Fibroblast of peridontal ligament (primary cell): Measurements from ENCODE around the gene DMRTC1.
"Not testable (repeated sequence)": the region's sequence is repeated elsewhere in the genome, so short reads cannot be mapped to it uniquely, and the experiment has no call there.

ENCODE experiments used
- DNase-seq: peaks from one replicate; pipeline ENCODE4 v3.0.0-alpha.2; 2010; ENCODE audit errors: extremely low read depth

Gene DMRTC1

GRCh38 chrX:72943819-72944169 is at the start of gene DMRTC1:
DMRTC1 (minus strand) TSS chrX:72943837; CDS start chrX:72875694, 68,143 bp downstream.
- not testable (repeated sequence) for DNase-seq

- not testable (repeated sequence) for DNase-seq
Measured at GRCh38 chrX:72980894-72981469, 37.3 kb upstream of the DMRTC1 start.

DNA sequence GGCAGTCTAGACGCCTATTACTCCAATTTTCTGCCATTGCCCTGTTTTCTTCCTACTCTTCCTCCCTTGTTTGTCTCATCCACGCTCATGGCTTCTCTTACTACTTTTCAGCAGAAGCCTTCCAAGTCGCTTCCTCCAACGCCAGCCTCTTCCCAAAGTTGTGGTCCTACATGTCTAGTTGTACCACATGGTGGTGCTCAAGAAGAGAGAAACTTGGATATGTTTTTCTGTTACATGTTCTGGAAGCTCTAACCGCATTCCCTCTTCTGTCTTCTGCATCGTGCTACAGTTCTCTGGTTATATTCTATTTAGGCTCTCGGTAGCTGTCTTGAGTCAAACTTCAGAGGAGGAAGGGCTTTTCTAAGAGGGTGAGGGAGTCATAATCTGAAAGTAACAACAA is 31.2 kb upstream of the DMRTC1 start:
- DNase-seq: not testable (repeated sequence)

DNA sequence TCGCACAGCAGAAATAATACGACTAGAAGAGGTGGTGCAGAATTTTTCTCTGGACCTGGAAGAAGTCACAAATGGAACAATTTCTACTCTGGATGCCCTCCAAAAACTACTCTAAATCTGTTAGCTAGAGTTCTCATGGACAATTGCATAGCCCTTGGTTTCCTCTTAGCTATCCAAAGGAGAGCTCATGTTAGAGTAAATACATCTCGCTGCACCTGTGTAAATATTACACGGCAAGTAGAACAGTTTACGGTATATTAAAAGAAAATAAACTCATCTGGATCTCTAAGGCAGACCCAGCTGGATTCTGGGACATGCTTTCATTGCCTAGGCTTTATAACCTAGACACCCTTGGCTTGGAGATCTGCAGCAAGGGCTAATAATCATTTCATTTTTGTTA is 28.2 kb upstream of the DMRTC1 start:
- not testable (repeated sequence) for DNase-seq

DNA sequence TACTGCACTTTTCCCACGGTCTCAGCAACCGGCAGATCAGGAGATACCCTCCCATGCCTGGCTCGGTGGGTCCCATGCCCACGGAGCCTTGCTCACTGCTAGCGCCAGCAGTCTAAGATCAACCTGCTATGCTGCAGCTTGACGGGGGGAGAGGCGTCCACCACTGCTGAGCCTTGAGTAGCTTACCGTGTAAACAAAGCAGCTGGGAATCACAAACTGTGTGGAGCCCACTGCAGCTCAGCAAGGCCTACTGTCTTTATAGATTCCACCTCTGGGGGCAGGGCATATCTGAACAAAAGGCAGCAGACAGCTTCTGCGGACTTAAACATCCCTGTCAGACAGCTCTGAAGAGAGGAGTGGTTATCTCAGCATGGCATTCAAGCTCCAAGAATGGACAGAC is 16.3 kb upstream of the DMRTC1 start:
- DNase-seq: not testable (repeated sequence)

DNA sequence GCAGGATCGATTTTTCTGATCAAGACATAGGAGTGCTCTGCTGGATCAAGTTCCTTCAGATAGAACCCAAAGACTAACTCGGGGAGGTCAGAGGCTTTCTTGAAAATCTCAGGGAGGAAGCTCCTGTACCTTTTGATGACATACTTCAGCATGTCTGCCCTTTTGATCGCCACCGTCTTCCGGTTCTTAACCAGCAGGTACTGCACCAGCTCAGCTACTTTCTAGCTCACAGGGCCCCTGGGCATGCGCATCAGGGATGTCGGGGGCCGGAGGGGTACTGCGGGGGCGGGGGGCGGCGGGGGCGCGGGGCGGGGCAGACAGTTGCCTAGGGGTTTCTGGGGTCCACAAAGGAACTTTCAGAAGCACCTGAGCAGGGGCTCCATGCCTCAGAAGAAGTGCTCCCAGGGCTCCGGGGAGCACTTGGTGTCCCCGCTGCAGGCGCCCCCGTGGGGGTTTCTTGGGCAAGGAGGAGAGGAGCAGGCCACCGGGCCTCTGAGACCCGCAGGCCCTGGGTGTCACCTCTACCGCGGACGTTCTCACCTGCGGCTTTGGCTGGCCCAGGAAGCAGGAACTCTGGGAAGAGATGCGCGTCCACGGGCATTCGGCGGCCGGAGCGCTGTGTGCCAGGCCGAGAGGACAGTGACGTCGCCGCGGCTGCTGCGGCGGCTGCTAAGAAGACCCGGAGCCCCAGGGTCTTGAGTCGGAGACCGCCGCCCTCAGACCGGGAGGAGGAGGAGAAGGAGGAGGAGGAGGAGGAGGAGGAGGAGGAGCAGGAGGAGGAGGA is 410 bp downstream of the DMRTC1 start:
- not testable (repeated sequence) for DNase-seq

- DNase-seq: not testable (repeated sequence)
Measured at GRCh38 chrX:72942272-72942671, 1.4 kb downstream of the DMRTC1 start.

DNA sequence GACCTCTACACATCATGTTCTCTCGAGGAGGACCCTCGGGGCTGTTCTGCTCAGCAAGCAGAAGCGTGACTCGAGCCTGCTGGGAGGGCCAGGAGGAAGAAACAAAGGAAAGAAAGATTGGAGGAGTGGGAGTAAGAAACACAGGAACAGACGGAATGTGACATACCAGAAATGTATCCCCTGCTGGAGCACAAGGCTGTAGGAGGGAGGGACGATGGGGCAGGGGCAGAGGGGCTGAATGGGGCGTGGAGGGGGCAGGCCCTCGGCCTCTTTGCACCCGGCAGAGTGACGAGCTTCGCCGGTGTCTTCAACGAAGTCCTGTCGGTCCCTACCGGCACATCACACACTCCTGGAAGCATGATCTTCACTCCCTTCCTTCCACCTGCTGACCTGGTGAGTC is 5.7 kb downstream of the DMRTC1 start, which contains the start of gene FAM236A:
Gene FAM236A (plus strand): TSS at position 301 of the 400 bp plus-strand sequence. CDS start 57 bp downstream, at position 358.
- DNase-seq: not testable (repeated sequence)

GRCh38 chrX:72936882-72937455 is 6.7 kb downstream of the DMRTC1 start:
- not testable (repeated sequence) for DNase-seq

- not testable (repeated sequence) for DNase-seq
Measured at GRCh38 chrX:72936455-72936854, 7.2 kb downstream of the DMRTC1 start.

GRCh38 chrX:72932283-72932682 is 11.4 kb downstream of the DMRTC1 start:
- not testable (repeated sequence) for DNase-seq

DNA sequence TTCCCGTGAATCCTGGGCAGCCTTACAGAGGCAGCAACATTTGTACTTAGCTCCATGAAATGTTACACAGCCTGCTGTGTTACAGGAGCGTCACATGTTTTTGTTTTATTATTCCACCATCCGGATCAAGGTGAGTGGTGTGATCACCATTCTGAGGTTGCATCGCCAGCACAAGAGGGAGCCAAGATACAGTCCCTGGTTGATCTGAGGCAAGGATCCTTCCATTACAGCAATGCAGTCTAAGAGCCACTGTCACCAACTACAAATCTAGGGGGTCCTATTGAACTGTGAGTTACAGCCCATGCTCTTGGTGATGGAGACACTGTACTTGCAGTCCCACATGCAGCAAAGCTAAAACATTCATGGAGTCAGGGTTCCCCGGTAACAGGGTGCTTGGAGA is 27.5 kb downstream of the DMRTC1 start:
- not testable (repeated sequence) for DNase-seq

DNA sequence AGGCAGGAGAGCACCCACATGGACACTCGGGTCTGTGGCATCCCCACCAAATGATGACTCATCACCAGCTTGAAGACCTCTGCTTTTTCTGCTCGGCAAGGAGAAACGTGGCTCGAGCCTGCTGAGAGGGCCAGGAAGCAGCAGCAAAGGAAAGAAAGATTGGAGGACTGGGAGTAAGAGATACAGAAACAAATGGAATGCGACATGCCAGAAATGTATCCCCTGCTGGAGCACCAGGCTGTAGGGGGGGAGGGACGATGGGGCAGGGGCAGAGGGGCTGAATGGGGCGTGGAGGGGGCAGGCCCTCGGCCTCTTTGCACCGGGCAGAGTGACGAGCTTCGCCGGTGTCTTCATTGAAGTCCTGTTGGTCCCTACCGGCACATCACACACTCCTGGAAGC is 31.3 kb downstream of the DMRTC1 start, which contains the start of gene FAM236C:
Gene FAM236C (plus strand): TSS at position 301 of the 400 bp plus-strand sequence. CDS start 100 bp downstream, outside the sequence.
- DNase-seq: not testable (repeated sequence)

- not testable (repeated sequence) for DNase-seq
Measured at GRCh38 chrX:72889740-72890139, 53.9 kb downstream of the DMRTC1 start.

- not testable (repeated sequence) for DNase-seq
Measured at GRCh38 chrX:72882898-72883297, 60.7 kb downstream of the DMRTC1 start.

GRCh38 chrX:72837532-72837931 is 106.1 kb downstream of the DMRTC1 start:
- not testable (repeated sequence) for DNase-seq

DNA sequence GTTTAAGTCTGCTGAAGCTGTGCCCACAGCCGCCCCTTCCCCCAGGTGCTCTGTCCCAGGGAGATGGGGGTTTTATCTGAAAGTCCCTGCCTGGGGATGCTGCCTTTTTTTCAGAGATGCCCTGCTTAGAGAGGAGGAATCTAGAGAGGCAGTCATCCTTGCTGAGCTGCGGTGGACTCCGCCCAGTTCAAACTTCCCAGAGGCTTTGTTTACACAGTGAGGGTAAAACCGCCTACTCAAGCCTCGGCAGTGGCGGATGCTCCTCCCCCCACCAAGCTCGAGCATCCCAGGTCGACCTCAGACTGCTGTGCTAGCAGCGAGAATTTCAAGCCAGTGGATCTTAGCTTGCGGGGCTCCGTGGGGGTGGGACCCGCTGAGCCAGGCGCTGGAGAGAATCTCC is 112.9 kb downstream of the DMRTC1 start:
- DNase-seq: not testable (repeated sequence)
